ENCODE results near the gene HTRA1.

GRCh38 chr10:122546242-122546641, 84.9 kb downstream of the HTRA1 start:
- TF ChIP-seq CTCF (IDR thresholded peaks at IDR 0.05) (no peak), POLR2AphosphoS5 (IDR thresholded peaks at IDR 0.05; ENCODE audit: low read depth, low read length) (no peak), REST (IDR thresholded peaks at IDR 0.05; ENCODE audit: insufficient read depth in 1 of 2, low read depth in 2 of 2, low read length in 1 of 2) (no peak), SIN3A (IDR thresholded peaks at IDR 0.05; ENCODE audit: borderline replicate concordance, insufficient read depth, low read depth, low read length) (no peak), TCF7L2 (IDR thresholded peaks at IDR 0.05; ENCODE audit: low read depth, low read length) (no peak)
